H9 (cell line): ENCODE results near the gene MIAT. TPM values are rescaled to one million over a fixed set of nuclear protein-coding genes. Genes with fewer than 3 reads are reported as not detected.

ENCODE experiments used
- DNase-seq: peaks from one replicate; pipeline ENCODE4 v3.0.0-alpha.2; 2017
- H2AFZ ChIP-seq: one replicate; pipeline ENCODE4 v1.6.1; 2013; ENCODE audit warnings: mild to moderate bottlenecking, low read length, control low read depth, moderate library complexity
- H2AK5ac ChIP-seq: 2 replicates; pipeline ENCODE4 v1.6.1; 2013; ENCODE audit warnings: low read length, control low read depth, mixed read lengths; ENCODE audit not compliant: insufficient read length
- H2BK120ac ChIP-seq: one replicate; pipeline ENCODE4 v1.6.1; 2013; ENCODE audit warnings: low read depth, mild to moderate bottlenecking, low read length, control low read depth, inconsistent platforms; ENCODE audit not compliant: poor library complexity, severe bottlenecking
- H2BK12ac ChIP-seq: 2 replicates; pipeline ENCODE4 v1.6.1; 2013; ENCODE audit warnings: low read length, control low read depth, mixed read lengths, low read depth; ENCODE audit not compliant: insufficient read length
- H2BK15ac ChIP-seq: 2 replicates; pipeline ENCODE4 v1.6.1; 2013; ENCODE audit warnings: low read depth, low read length, control low read depth
- H2BK20ac ChIP-seq: one replicate; pipeline ENCODE4 v1.6.1; 2013; ENCODE audit warnings: low read depth, mild to moderate bottlenecking, low read length, control low read depth, inconsistent platforms; ENCODE audit not compliant: poor library complexity, severe bottlenecking
- H2BK5ac ChIP-seq: 2 replicates; pipeline ENCODE4 v1.6.1; 2013; ENCODE audit warnings: low read length, control low read depth, mixed read lengths; ENCODE audit not compliant: insufficient read length
- H3K14ac ChIP-seq: 2 replicates; pipeline ENCODE4 v1.6.1; 2013; ENCODE audit warnings: low read length, control low read depth; ENCODE audit not compliant: insufficient read depth
- H3K18ac ChIP-seq: 2 replicates; pipeline ENCODE4 v1.6.1; 2013; ENCODE audit warnings: low read depth, mild to moderate bottlenecking, mixed read lengths, low read length, control low read depth; ENCODE audit not compliant: insufficient read length
- H3K23ac ChIP-seq: 2 replicates; pipeline ENCODE4 v1.6.1; 2013; ENCODE audit warnings: low read length, control low read depth, mixed read lengths, low read depth; ENCODE audit not compliant: insufficient read length
- H3K23me2 ChIP-seq: 2 replicates; pipeline ENCODE4 v1.6.1; 2013; ENCODE audit warnings: low read depth, mild to moderate bottlenecking, mixed read lengths, low read length, control low read depth; ENCODE audit not compliant: insufficient read length, poor library complexity, severe bottlenecking
- H3K27ac ChIP-seq: 2 replicates; pipeline ENCODE4 v1.5.1; 2013; ENCODE audit warnings: low read length, control low read depth, mixed read lengths, low read depth; ENCODE audit not compliant: insufficient read length
- H3K27me3 ChIP-seq: 2 replicates; pipeline ENCODE4 v1.6.1; 2013; ENCODE audit warnings: low read length, control low read depth, inconsistent platforms; ENCODE audit not compliant: insufficient read depth
- H3K4ac ChIP-seq: 2 replicates; pipeline ENCODE4 v1.6.1; 2013; ENCODE audit warnings: low read depth, mild to moderate bottlenecking, control low read depth, inconsistent platforms, low read length, moderate library complexity
- H3K4me1 ChIP-seq: 2 replicates; pipeline ENCODE4 v1.6.1; 2013; ENCODE audit warnings: low read length, control low read depth, inconsistent platforms; ENCODE audit not compliant: insufficient read depth
- H3K4me2 ChIP-seq: 2 replicates; pipeline ENCODE4 v1.6.1; 2013; ENCODE audit warnings: low read length, control low read depth, mixed read lengths; ENCODE audit not compliant: insufficient read length, insufficient read depth
- H3K56ac ChIP-seq: 2 replicates; pipeline ENCODE4 v1.6.1; 2013; ENCODE audit warnings: low read depth, mild to moderate bottlenecking, mixed read lengths, low read length, control low read depth; ENCODE audit not compliant: insufficient read length
- H3K79me1 ChIP-seq: 2 replicates; pipeline ENCODE4 v1.6.1; 2013; ENCODE audit warnings: low read depth, mild to moderate bottlenecking, moderate library complexity, low read length, control low read depth, inconsistent platforms; ENCODE audit not compliant: insufficient read depth, poor library complexity, severe bottlenecking
- H3K79me2 ChIP-seq: 2 replicates; pipeline ENCODE4 v1.6.1; 2013; ENCODE audit warnings: low read length, control low read depth, inconsistent platforms; ENCODE audit not compliant: insufficient read depth
- H3K9ac ChIP-seq: 2 replicates; pipeline ENCODE4 v1.6.1; 2013; ENCODE audit warnings: low read length, control low read depth, mixed read lengths; ENCODE audit not compliant: insufficient read length; ENCODE audit errors: extremely low read depth
- H3K9me3 ChIP-seq: one replicate; pipeline ENCODE4 v1.6.1; 2013; ENCODE audit warnings: low read depth, low read length, inconsistent platforms; ENCODE audit not compliant: control insufficient read depth
- H3T11ph ChIP-seq: one replicate; pipeline ENCODE4 v1.6.1; 2013; ENCODE audit warnings: mild to moderate bottlenecking, low read length, control low read depth, inconsistent platforms
- H4K20me1 ChIP-seq: one replicate; pipeline ENCODE4 v1.6.1; 2013; ENCODE audit not compliant: control insufficient read depth, insufficient read length, insufficient read depth
- H4K5ac ChIP-seq: 2 replicates; pipeline ENCODE4 v1.6.1; 2013; ENCODE audit warnings: low read depth, mild to moderate bottlenecking, mixed read lengths, low read length, control low read depth; ENCODE audit not compliant: insufficient read length
- H4K8ac ChIP-seq: replicated peaks from 2 replicates; pipeline ENCODE4 v1.6.1; 2013; ENCODE audit warnings: low read length, control low read depth, mixed read lengths, low read depth; ENCODE audit not compliant: insufficient read length
- H4K91ac ChIP-seq: 2 replicates; pipeline ENCODE4 v1.6.1; 2013; ENCODE audit warnings: low read depth, mild to moderate bottlenecking, moderate library complexity, mixed read lengths, low read length, control low read depth; ENCODE audit not compliant: insufficient read length
- H3K27ac Mint-ChIP-seq, 3 experiments: 2 replicates in 2 of 3; 3 replicates in 1 of 3; pipeline ENCODE4 v1.8.0; 2020 to 2021; ENCODE audit warnings: mixed read lengths in 3 of 3, mild to moderate bottlenecking in 1 of 3, moderate library complexity in 1 of 3
- H3K27me3 Mint-ChIP-seq: 2 replicates; pipeline ENCODE4 v1.8.0; 2021; ENCODE audit warnings: low read depth, mild to moderate bottlenecking, moderate library complexity, mixed read lengths
- H3K36me3 Mint-ChIP-seq, 3 experiments: 2 replicates in 2 of 3; 3 replicates in 1 of 3; pipeline ENCODE4 v1.8.0; 2020 to 2021; ENCODE audit warnings: low read depth in 3 of 3, mixed read lengths in 3 of 3; ENCODE audit not compliant: insufficient read depth in 1 of 3
- H3K4me1 Mint-ChIP-seq, 2 experiments: 2 replicates each; pipeline ENCODE4 v1.8.0; 2020; ENCODE audit warnings: mixed read lengths in 2 of 2
- H3K4me3 Mint-ChIP-seq, 2 experiments: 2 replicates in 1 of 2; 3 replicates in 1 of 2; pipeline ENCODE4 v1.8.0; 2020 to 2021; ENCODE audit warnings: mild to moderate bottlenecking in 2 of 2, mixed read lengths in 2 of 2, moderate library complexity in 1 of 2
- H3K9me3 Mint-ChIP-seq, 2 experiments: 2 replicates in 1 of 2; 3 replicates in 1 of 2; pipeline ENCODE4 v1.8.0; 2020; ENCODE audit warnings: mild to moderate bottlenecking in 2 of 2, mixed read lengths in 2 of 2, moderate library complexity in 1 of 2
- CTCF ChIP-seq: fragments of 200-600 bp; sonication (generic); conservative IDR thresholded peaks from 3 replicates; pipeline ENCODE4 v1.8.0; 2021; ENCODE audit warnings: antibody characterized with exemption, mild to moderate bottlenecking
- WGBS: extraction: QIAGEN DNeasy Blood & Tissue Kit; methylation state at CpG from one replicate; pipeline ENCODE4 v1.1.7; 2013; ENCODE audit warnings: missing lambda C conversion rate, low lambda C conversion rate, mixed read lengths; ENCODE audit not compliant: insufficient read length; ENCODE audit errors: extremely low coverage; 5-methylcytosine and 5-hydroxymethylcytosine counted together
- total RNA-seq: library from RNA; stranded (reverse); gene quantifications from 2 replicates; pipeline ENCODE4 v1.2.1, GENCODE V29; 2021

The MIAT gene
- total RNA-seq, 1 experiment from 2014 or later: 85.6 TPM

GRCh38 chr22:26670459-26670858, 13.1 kb downstream of the MIAT start:
- Histone ChIP-seq H3K4ac (no peak overlapping the region), H2BK120ac (no peak overlapping the region), H3K4me2 (no peak overlapping the region), H3K18ac (no peak overlapping the region), H3K23me2 (peaks cover 8% of the 10 kb centered on the region), H3K14ac (no peak overlapping the region), H4K8ac (no peak overlapping the region), H2BK5ac (no peak overlapping the region), H3K79me2 (no peaks in the 10 kb centered on the region), H3K23ac (no peak overlapping the region), H2BK15ac (no peak overlapping the region), H3K4me1 (peaks cover 7% of the 10 kb centered on the region; the same call in 1 of the 2 replicates), H3K9me3 (no peaks in the 10 kb centered on the region), H3K27me3 (no peaks in the 10 kb centered on the region), H2AK5ac (no peak overlapping the region), H3K9ac (no peak overlapping the region), H4K20me1 (no peaks in the 10 kb centered on the region), H3K56ac (no peak overlapping the region), H4K5ac (no peak overlapping the region), H3T11ph (no peak overlapping the region), H3K27ac (no peak overlapping the region), H2BK12ac (no peak overlapping the region), H2AFZ (no peak overlapping the region), H3K79me1 (no peaks in the 10 kb centered on the region), H4K91ac (no peak overlapping the region), H2BK20ac (no peak overlapping the region)
- peaks cover 33 to 54% (median 51%) of the 10 kb centered on the region in 3 experiments; a peak in 6 of 7 replicates for H3K36me3 Mint-ChIP-seq
- no peak for TF ChIP-seq CTCF
- DNase-seq: no peak
- peak overlapping the region in 2 of 3 experiments; percentile 24 to 92; a peak in 3 of 7 replicates for H3K27ac Mint-ChIP-seq
- no peaks in the 10 kb centered on the region for H3K9me3 Mint-ChIP-seq
- no peaks in the 10 kb centered on the region for H3K27me3 Mint-ChIP-seq
- no CpG with 5 or more reads among the region's 4 CpGs for WGBS
- peak overlapping the region in 1 of 2 experiments; percentile 52; a peak in 1 of 5 replicates for H3K4me3 Mint-ChIP-seq
- H3K4me1 Mint-ChIP-seq: peaks cover 45 to 75% of the 10 kb centered on the region in 2 experiments
